Measurements from ENCODE around the gene CLEC18C.
"Not testable (repeated sequence)": the region's sequence is repeated elsewhere in the genome, so short reads cannot be mapped to it uniquely, and the experiment has no call there.

The CLEC18C gene

DNA sequence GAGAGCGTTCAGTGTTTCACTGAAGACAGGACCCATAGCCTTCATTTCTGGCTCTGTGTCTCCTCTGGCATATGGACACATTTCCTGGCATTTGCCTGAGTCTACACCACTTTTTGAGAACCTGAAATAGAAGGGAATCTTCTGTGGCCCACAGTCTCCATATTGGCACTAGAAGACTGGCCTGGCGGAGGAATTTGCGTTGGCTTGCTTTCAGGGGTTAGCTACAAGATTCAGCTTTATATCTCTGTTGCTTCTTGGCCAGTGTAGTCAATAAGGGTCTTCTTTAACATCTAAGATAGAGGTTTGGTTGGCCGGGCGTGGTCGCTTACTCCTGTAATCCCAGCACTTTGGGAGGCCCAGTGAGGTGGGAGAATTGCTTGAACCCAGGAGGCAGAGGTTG, 12.8 kb upstream of the CLEC18C start:
- Histone ChIP-seq H3K9ac (ENCODE audit: low read length) (no peak overlapping the region), H3K9me3 (ENCODE audit: control insufficient read depth, low read length) (no peaks in the 10 kb centered on the region), H3K36me3 (ENCODE audit: control insufficient read depth, insufficient read depth, low read length, severe bottlenecking) (peaks cover 51% of the 10 kb centered on the region), H3K27me3 (replicated peaks; ENCODE audit: control insufficient read depth, insufficient read depth, low read length) (no peaks in the 10 kb centered on the region), H3K4me1 (ENCODE audit: control insufficient read depth, insufficient read depth, low read length) (peaks cover 21% of the 10 kb centered on the region), H3K4me3 (ENCODE audit: low read length) (no peak overlapping the region)
- no peak for DNase-seq (ENCODE audit: low read depth)

DNA sequence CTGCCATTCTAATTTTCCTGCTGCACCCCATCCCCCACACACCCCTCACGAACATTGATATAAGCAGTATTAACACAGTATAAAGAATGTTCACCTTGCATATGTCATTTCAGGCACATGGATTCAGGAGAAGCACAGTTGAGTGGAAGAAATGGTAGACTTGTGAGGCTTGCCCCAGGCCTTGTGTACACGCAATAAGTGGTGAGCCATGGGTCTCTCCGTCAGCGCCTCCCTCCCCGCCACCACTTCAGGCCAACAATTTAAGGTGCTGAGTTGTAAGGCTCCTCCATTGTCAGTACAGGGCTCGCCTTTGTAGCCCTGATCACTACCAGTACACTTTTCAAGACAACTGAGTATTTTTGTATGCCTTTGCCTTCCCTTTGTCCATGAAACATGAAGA, 12.2 kb upstream of the CLEC18C start:
- Histone ChIP-seq H3K4me1 (ENCODE audit: control insufficient read depth, insufficient read depth, low read length) (peaks cover 21% of the 10 kb centered on the region), H3K36me3 (ENCODE audit: control insufficient read depth, insufficient read depth, low read length, severe bottlenecking) (peaks cover 46% of the 10 kb centered on the region)
- DNase-seq (ENCODE audit: low read depth) = no peak

DNA sequence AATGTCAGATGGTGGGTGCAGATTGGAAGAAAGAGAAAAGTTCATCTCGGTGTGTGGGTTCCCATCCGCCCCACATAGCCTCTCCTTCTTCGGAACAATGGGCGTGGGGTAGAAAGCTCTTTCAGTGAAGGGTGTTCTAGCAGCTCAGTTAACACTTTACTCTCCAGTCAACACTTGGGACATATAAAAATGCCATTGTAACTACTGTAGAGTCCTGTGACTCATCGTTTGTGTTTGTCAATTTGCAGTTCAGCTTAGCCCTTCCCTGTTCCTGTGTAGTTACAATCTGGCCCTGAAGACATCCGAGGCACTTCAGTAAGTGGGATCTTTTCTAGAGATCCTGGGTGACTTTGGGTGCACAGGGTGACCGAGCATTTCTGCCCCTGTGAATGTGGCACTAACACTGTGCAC, 11.5 kb upstream of the CLEC18C start:
- H3K27me3 ChIP-seq (replicated peaks; ENCODE audit: control insufficient read depth, insufficient read depth, low read length) = no peaks in the 10 kb centered on the region
- peak; percentile 67 for DNase-seq (ENCODE audit: low read depth)
- H3K4me3 ChIP-seq (ENCODE audit: low read length) = no peak overlapping the region
- peaks cover 21% of the 10 kb centered on the region for H3K4me1 ChIP-seq (ENCODE audit: control insufficient read depth, insufficient read depth, low read length)
- no peaks in the 10 kb centered on the region for H3K9me3 ChIP-seq (ENCODE audit: control insufficient read depth, low read length)
- H3K9ac ChIP-seq (ENCODE audit: low read length) = peak overlapping the region; percentile 5
- H3K36me3 ChIP-seq (ENCODE audit: control insufficient read depth, insufficient read depth, low read length, severe bottlenecking) = peaks cover 39% of the 10 kb centered on the region

More for the DNA sequence above, 12.2 kb upstream of the CLEC18C start:
- Histone ChIP-seq H3K4me3 (ENCODE audit: low read length) (no peak overlapping the region), H3K27me3 (replicated peaks; ENCODE audit: control insufficient read depth, insufficient read depth, low read length) (no peaks in the 10 kb centered on the region), H3K9me3 (ENCODE audit: control insufficient read depth, low read length) (no peaks in the 10 kb centered on the region), H3K9ac (ENCODE audit: low read length) (no peak overlapping the region)

DNA sequence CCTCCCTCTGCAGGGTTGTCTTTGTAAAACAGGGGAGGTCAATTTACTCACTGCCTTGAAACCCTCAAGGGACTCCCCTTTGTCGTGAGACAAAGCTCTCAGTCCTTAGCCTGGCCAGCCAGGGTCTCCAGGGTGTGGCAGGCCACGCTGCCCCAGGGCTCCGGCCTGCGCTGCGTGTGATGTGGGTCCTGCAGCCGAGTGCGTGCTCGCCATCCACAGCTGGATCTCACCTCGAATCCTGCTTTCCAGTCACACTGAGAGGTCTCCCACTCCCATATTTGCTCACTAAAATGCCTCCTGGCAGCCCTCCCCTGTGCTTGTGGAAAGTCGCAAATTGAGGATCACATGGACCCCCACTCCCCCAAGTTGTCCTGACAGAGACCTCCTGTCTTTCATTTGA, 10.0 kb upstream of the CLEC18C start:
- Histone ChIP-seq H3K9ac (ENCODE audit: low read length) (no peak overlapping the region), H3K27me3 (replicated peaks; ENCODE audit: control insufficient read depth, insufficient read depth, low read length) (no peaks in the 10 kb centered on the region), H3K4me1 (ENCODE audit: control insufficient read depth, insufficient read depth, low read length) (peaks cover 21% of the 10 kb centered on the region), H3K4me3 (ENCODE audit: low read length) (no peak overlapping the region), H3K36me3 (ENCODE audit: control insufficient read depth, insufficient read depth, low read length, severe bottlenecking) (peaks cover 23% of the 10 kb centered on the region), H3K9me3 (ENCODE audit: control insufficient read depth, low read length) (no peaks in the 10 kb centered on the region)
- no peak for DNase-seq (ENCODE audit: low read depth)

DNA sequence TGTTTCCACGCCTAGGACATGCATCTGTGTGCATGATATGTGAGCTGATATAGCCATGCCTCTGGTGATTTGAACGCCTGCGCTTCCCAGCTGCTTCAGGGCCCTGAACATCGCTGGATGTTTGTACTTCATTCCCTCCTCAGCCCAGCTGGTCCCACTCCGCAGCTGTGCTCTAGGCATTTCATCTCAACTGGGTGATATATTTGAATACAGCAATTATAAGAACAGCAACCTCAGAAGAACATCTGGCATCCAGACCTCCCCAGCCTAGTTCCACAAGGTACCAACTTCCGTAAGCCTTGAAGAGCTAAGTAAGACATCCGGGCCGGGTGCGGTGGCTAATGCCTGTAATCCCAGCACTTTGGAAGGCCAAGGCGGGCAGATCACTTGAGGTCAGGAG, 6.9 kb upstream of the CLEC18C start:
- not testable (repeated sequence) for H3K9me3 ChIP-seq (ENCODE audit: control insufficient read depth, low read length); H3K36me3 ChIP-seq (ENCODE audit: control insufficient read depth, insufficient read depth, low read length, severe bottlenecking); H3K27me3 ChIP-seq (replicated peaks; ENCODE audit: control insufficient read depth, insufficient read depth, low read length); H3K4me3 ChIP-seq (ENCODE audit: low read length); DNase-seq (ENCODE audit: low read depth); H3K9ac ChIP-seq (ENCODE audit: low read length)
- peaks cover 12% of the 10 kb centered on the region for H3K4me1 ChIP-seq (ENCODE audit: control insufficient read depth, insufficient read depth, low read length)

DNA sequence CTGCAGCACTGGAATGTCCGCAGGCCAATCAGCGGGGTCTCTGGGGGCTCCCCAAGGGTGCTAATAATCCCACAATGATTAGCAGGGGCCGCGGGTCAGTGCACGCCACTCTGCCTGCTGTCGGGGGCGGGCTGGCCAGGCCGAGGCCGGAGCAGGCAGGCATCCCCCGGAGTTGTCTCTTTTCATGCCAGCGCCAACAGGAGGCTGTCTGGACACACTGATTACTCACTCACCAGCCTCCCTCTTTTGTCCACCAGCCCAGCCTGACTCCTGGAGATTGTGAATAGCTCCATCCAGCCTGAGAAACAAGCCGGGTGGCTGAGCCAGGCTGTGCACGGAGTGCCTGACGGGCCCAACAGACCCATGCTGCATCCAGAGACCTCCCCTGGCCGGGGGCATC, 329 bp downstream of the CLEC18C start:
- not testable (repeated sequence) for H3K4me1 ChIP-seq (ENCODE audit: control insufficient read depth, insufficient read depth, low read length)

DNA sequence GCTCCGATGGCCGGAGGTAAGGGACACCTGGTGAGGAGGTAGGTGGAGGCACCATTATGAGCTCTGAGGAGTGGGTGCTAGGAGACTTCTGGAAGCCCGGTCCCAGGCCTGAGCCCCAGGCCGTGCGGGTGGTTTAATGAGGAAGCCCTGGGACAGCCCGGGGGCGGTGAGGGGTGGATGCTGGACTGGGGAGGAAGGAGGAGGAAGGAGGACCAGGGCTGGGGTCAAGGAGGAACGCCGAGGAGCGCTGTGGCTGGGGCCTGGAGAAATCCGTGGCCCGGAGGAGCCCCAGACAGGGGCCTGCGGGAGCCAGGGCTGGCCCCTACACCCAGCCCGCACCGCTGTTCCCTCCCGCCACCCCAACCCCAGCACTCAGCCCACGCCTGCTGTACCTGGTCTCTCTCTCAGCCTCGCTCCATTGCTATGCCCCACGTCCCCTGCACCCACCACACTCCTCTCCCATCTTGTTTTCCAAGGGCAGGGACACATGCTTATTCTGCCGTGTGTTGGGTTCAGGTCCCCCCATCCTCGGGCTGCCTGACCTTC, 873 bp downstream of the CLEC18C start:
- not testable (repeated sequence) for H3K4me1 ChIP-seq (ENCODE audit: control insufficient read depth, insufficient read depth, low read length); H3K4me3 ChIP-seq (ENCODE audit: low read length)

More for the DNA sequence above, 329 bp downstream of the CLEC18C start:
- H3K36me3 ChIP-seq (ENCODE audit: control insufficient read depth, insufficient read depth, low read length, severe bottlenecking); H3K9me3 ChIP-seq (ENCODE audit: control insufficient read depth, low read length); H3K27me3 ChIP-seq (replicated peaks; ENCODE audit: control insufficient read depth, insufficient read depth, low read length); H3K9ac ChIP-seq (ENCODE audit: low read length); DNase-seq (ENCODE audit: low read depth); H3K4me3 ChIP-seq (ENCODE audit: low read length): not testable (repeated sequence)

DNA sequence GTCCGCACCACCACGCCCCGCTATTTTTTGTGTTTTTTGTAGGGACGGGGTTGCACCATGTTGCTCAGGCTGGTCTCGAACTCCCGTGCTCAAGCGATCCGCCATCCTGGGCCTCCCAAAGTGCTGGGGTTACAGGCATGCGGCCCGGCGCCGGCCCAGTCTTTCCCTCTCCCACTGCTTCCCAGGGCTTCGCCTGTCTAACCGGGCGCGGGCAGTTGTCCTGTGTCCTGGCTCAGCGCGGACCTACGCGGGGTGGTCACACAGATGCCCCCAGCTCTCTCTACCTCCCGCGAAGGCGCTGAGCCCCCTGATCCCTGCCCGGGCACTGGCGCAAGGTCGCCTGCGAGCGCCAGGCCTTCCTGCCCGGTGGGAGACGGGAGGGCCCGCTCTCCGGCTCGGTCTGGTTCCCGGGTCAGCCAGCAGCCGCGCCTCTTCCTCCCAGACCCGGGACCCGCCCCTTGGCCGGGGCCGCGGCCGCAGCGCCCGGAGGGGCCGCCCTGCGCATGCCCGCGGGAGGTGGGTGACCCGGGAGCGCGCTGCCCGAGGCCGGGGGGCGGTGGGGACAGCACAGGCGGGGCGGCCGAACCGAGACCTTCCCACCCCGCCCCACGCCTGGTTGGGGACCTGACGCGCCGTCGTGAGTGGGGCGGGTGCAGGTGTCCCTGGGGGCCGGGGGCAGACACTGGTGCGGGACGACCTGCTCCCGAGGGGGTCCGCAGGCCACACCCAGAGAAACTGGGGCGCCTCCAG, 14.4 kb downstream of the CLEC18C start:
- H3K9ac ChIP-seq (ENCODE audit: low read length); DNase-seq (ENCODE audit: low read depth); H3K36me3 ChIP-seq (ENCODE audit: control insufficient read depth, insufficient read depth, low read length, severe bottlenecking); H3K4me1 ChIP-seq (ENCODE audit: control insufficient read depth, insufficient read depth, low read length); H3K4me3 ChIP-seq (ENCODE audit: low read length); H3K27me3 ChIP-seq (replicated peaks; ENCODE audit: control insufficient read depth, insufficient read depth, low read length); H3K9me3 ChIP-seq (ENCODE audit: control insufficient read depth, low read length): not testable (repeated sequence)

More for the DNA sequence above, 873 bp downstream of the CLEC18C start:
- H3K9me3 ChIP-seq (ENCODE audit: control insufficient read depth, low read length); H3K27me3 ChIP-seq (replicated peaks; ENCODE audit: control insufficient read depth, insufficient read depth, low read length); H3K9ac ChIP-seq (ENCODE audit: low read length); H3K36me3 ChIP-seq (ENCODE audit: control insufficient read depth, insufficient read depth, low read length, severe bottlenecking); DNase-seq (ENCODE audit: low read depth): not testable (repeated sequence)

DNA sequence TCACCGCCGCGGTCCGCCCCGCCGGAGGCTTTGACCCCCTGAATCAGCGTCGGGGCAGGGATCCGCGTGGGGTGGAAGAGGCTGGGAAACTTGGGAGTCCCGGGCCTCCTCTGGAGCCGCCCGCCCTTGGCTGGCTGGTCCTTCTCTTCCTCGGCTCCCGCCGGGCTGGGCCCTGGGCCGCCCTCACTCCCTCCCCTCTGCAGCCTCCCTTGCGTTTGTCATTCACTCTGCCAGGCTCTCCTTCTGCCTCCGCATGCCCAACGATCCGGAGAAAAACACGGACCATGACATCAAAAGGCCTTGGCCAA, 15.0 kb downstream of the CLEC18C start:
- not testable (repeated sequence) for H3K4me3 ChIP-seq (ENCODE audit: low read length); H3K36me3 ChIP-seq (ENCODE audit: control insufficient read depth, insufficient read depth, low read length, severe bottlenecking); H3K9ac ChIP-seq (ENCODE audit: low read length); H3K4me1 ChIP-seq (ENCODE audit: control insufficient read depth, insufficient read depth, low read length); DNase-seq (ENCODE audit: low read depth); H3K9me3 ChIP-seq (ENCODE audit: control insufficient read depth, low read length); H3K27me3 ChIP-seq (replicated peaks; ENCODE audit: control insufficient read depth, insufficient read depth, low read length)

DNA sequence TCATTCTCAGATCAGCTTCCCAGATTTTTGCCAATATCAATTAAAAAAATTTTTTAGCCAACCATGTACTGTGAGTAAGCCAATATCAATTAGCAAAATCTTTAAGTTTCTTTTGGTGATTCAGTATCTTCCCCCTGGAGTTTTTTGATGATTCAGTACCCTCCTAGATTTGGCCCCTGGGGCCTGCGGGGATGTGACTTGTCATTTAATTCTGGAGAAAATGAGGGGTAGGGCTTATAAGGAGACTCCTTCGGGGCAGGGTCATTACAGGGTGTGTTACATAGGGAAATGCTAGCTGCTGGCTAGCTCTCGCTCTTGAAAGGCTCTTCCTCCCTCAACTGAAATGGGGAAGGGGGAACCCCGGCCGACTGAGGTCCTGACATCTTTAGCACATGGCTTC, 17.0 kb downstream of the CLEC18C start:
- not testable (repeated sequence) for H3K36me3 ChIP-seq (ENCODE audit: control insufficient read depth, insufficient read depth, low read length, severe bottlenecking); DNase-seq (ENCODE audit: low read depth); H3K9ac ChIP-seq (ENCODE audit: low read length); H3K9me3 ChIP-seq (ENCODE audit: control insufficient read depth, low read length); H3K4me3 ChIP-seq (ENCODE audit: low read length); H3K4me1 ChIP-seq (ENCODE audit: control insufficient read depth, insufficient read depth, low read length); H3K27me3 ChIP-seq (replicated peaks; ENCODE audit: control insufficient read depth, insufficient read depth, low read length)

DNA sequence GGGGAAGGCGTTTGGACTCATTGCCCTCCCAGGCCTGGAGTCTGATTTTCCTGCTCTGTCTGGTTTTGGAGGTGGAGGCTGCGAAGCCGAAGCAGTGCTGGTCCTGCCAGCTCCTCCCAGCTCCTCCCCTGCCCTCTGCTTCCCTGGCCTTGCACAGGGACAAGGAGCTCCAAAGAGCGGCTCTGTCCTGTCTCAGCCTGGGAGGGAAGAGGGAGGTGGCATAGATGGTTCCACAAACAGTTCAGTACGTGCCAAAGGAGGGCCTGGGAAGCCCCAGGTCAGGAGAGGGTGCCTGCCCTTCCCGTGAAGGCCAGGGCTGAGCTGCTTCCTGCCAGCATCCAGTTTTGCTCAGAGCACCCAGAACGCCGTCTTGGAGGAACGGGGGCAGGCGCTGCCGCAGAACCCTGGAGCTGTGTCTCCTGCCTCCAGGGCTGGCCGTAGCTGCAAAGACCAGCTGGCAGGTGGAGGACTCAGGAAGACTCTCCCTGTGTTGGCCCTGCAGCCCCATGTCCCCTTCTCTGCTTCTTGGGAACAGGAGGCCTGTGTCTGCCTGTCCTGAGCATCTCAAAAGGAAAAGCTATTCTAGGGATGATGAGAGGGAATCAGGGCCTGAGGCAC, 23.2 kb downstream of the CLEC18C start:
- not testable (repeated sequence) for H3K4me1 ChIP-seq (ENCODE audit: control insufficient read depth, insufficient read depth, low read length); DNase-seq (ENCODE audit: low read depth); H3K4me3 ChIP-seq (ENCODE audit: low read length); H3K27me3 ChIP-seq (replicated peaks; ENCODE audit: control insufficient read depth, insufficient read depth, low read length); H3K9ac ChIP-seq (ENCODE audit: low read length); H3K9me3 ChIP-seq (ENCODE audit: control insufficient read depth, low read length); H3K36me3 ChIP-seq (ENCODE audit: control insufficient read depth, insufficient read depth, low read length, severe bottlenecking)

All from adipocyte (in vitro differentiated cells).